HFF-Myc (cell line): ENCODE data around the gene CNIH2.
"Not testable (repeated sequence)": the region's sequence is repeated elsewhere in the genome, so short reads cannot be mapped to it uniquely, and the experiment has no call there.

Source experiments
- DNase-seq: peaks from one replicate; pipeline ENCODE4 v3.0.0-alpha.2; 2011; ENCODE audit warnings: low read depth; ENCODE audit errors: extremely low read depth
- H3K4me3 ChIP-seq: replicated peaks from 2 replicates; pipeline ENCODE4 v1.5.1; 2011; ENCODE audit warnings: low read depth, mild to moderate bottlenecking, control low read depth, low read length
- CTCF ChIP-seq: IDR thresholded peaks from 2 replicates; pipeline ENCODE4 v1.5.1; 2012; ENCODE audit warnings: mild to moderate bottlenecking, low read depth, low read length, control low read depth; ENCODE audit errors: missing control alignments

The CNIH2 gene

GRCh38 chr11:66297610-66298009, 19.6 kb downstream of the CNIH2 start:
- no peak for TF ChIP-seq CTCF
- DNase-seq: no peak
- H3K4me3 ChIP-seq: no peak overlapping the region

GRCh38 chr11:66299186-66299585, 21.2 kb downstream of the CNIH2 start:
- TF ChIP-seq CTCF: no peak
- no peak for DNase-seq
- H3K4me3 ChIP-seq: no peak overlapping the region

GRCh38 chr11:66302656-66303055, 24.7 kb downstream of the CNIH2 start:
- DNase-seq: no peak
- no peak overlapping the region for H3K4me3 ChIP-seq
- TF ChIP-seq CTCF: no peak

GRCh38 chr11:66309475-66309874, 31.5 kb downstream of the CNIH2 start:
- H3K4me3 ChIP-seq: no peak overlapping the region
- no peak for TF ChIP-seq CTCF
- DNase-seq: no peak

GRCh38 chr11:66310324-66310723, 32.3 kb downstream of the CNIH2 start:
- no peak for DNase-seq
- H3K4me3 ChIP-seq: no peak overlapping the region
- no peak for TF ChIP-seq CTCF

- not testable (repeated sequence) for H3K4me3 ChIP-seq
Measured at GRCh38 chr11:66310803-66311440, 32.9 kb downstream of the CNIH2 start.

GRCh38 chr11:66311470-66311964, 33.5 kb downstream of the CNIH2 start:
- peak; percentile 93 for TF ChIP-seq CTCF
- H3K4me3 ChIP-seq: peak overlapping the region; percentile 47
- no peak for DNase-seq

More at GRCh38 chr11:66310803-66311440, 32.9 kb downstream of the CNIH2 start:
- not testable (repeated sequence) for DNase-seq
